ENCODE data around the gene ZNF593OS.

ZNF593OS gene

GRCh38 chr1:26155370-26156284 is 16.0 kb downstream of the ZNF593OS start:
- Mint-ChIP-seq H3K4me3 (no peak overlapping the region), H3K27ac (no peak overlapping the region), H3K9me3 (no peaks in the 10 kb centered on the region), H3K27me3 (peaks cover 53% of the 10 kb centered on the region), H3K4me1 (no peaks in the 10 kb centered on the region)
- DNase-seq (no peak), ATAC-seq (no peak)

- ATAC-seq (no peak), DNase-seq (no peak)
- Mint-ChIP-seq H3K27ac (no peak overlapping the region), H3K9me3 (no peaks in the 10 kb centered on the region), H3K27me3 (peaks cover 48% of the 10 kb centered on the region), H3K4me3 (no peak overlapping the region), H3K4me1 (no peaks in the 10 kb centered on the region)
Observed at GRCh38 chr1:26154750-26155149, 16.9 kb downstream of the ZNF593OS start.

DNA sequence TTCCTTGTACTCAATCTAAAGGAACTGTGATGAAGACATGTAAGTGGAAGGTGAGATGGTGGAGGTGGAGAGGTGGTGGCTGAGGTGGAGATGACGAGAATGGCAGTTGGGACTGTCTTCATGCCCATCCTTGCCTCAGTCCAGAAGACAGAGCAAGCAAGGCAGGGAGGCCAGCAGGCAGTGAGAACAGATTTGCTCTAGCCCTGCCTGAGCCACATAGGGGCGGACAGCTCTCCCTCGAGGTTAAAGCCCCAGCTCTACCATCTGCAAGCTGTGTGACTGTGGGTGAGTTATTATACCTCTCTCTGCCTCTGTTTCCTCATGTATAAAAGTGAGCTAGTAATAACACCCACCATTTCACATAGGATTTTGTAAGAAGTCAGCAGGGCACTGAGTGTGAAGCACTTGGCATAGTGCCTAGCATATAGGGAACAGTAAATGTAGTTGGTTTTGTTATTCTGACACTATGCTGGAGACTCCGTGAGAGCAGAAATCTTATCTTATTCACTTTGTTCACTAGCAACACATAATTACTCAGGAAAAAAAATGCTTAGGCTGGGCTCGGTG is 17.6 kb downstream of the ZNF593OS start:
- ATAC-seq = no peak
- Mint-ChIP-seq H3K27me3 (peaks cover 41% of the 10 kb centered on the region), H3K27ac (no peak overlapping the region), H3K9me3 (no peaks in the 10 kb centered on the region), H3K4me3 (no peak overlapping the region), H3K4me1 (no peaks in the 10 kb centered on the region)
- no peak for DNase-seq

DNA sequence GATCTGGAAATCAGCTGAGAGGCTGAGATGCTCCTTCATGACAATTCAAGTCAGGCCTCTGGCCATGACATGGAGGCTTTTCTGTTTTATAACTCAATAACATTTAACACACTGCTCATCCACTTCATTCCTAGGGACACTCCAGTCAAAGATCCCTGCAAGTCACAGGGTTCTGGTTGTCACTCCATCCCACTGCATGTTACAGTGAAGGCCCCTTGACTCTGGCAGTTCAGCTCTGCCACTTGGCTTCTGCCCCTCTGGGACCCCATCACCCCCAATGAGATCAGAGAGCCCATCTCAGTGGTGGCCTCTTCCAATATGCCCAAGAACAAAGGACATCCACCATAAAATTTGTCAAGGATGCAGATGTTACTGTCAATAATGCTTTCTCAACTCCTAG is 22.7 kb downstream of the ZNF593OS start:
- Mint-ChIP-seq H3K4me1 (peaks cover 6% of the 10 kb centered on the region), H3K9me3 (no peaks in the 10 kb centered on the region), H3K4me3 (no peak overlapping the region), H3K27me3 (peaks cover 12% of the 10 kb centered on the region), H3K27ac (no peak overlapping the region)
- no peak for ATAC-seq
- no peak for DNase-seq

DNA sequence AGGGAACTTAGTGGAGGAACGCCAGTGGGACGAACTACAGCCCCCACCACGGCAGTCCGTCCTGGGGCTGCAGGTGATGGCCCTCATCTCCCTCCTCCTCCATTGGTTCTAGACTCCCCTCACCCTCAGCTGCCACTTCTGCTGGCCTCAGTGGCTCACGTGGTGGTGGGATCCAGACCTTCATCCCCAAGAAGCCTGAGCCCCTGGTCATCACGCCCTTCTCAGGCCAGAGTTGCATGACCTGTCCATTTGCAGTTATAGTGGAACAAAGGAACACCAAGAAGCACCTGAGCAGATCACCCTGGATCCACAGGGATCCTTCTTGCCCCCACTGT is 25.7 kb downstream of the ZNF593OS start:
- ATAC-seq (no peak), DNase-seq (no peak)
- Mint-ChIP-seq H3K27ac (no peak overlapping the region), H3K9me3 (no peaks in the 10 kb centered on the region), H3K4me1 (peaks cover 6% of the 10 kb centered on the region), H3K27me3 (peaks cover 12% of the 10 kb centered on the region), H3K4me3 (no peak overlapping the region)

DNA sequence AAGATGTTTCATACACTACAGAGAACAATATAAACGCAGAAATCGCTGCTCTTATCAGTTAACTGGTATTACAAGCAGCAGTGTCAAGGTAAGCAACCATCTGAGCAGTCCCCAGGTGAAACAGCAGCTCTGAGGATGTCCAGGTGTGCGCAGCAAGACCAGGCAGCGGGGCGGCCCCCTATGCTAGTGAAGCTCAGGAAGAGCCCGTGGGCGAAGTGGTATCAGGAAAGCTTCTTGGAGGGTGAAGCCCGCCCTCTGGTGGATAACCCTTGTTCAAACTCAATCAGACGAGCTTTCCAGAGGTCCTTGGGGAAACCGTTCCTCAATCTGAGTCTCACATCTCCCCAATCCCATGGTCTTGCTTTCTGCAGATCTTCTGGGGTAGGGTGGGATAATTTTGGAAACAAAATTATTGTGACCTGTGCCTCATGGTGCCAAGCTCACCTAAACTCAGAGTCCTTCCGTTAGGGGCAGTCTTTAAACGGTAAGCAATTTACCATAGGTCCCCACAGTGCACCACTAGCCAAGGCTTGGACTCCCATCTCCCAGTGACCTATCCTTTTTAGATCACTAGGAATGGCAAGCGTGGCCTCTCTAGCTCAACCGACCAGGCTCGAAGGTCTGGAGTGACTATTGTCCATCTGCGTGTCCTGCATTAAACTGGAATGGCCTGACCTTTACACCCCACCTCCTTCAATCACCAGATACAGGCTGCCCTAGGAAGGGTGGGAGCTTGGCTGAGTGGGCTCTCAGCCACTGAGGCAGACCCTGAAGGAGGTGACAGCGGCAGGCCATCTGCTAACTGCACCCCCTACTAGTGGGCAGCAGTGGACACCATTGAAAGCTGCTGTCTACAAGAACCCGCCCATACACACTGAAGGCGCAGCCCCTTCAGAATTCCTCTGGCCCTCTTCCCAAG is 26.3 kb downstream of the ZNF593OS start:
- Mint-ChIP-seq H3K27ac (no peak overlapping the region), H3K9me3 (no peaks in the 10 kb centered on the region), H3K27me3 (peaks cover 12% of the 10 kb centered on the region), H3K4me3 (peak overlapping the region in 1 of 2 donors; percentile 52), H3K4me1 (peaks cover 6% of the 10 kb centered on the region)
- DNase-seq = peak; percentile 59 to 71
- peak; percentile 81 for ATAC-seq

DNA sequence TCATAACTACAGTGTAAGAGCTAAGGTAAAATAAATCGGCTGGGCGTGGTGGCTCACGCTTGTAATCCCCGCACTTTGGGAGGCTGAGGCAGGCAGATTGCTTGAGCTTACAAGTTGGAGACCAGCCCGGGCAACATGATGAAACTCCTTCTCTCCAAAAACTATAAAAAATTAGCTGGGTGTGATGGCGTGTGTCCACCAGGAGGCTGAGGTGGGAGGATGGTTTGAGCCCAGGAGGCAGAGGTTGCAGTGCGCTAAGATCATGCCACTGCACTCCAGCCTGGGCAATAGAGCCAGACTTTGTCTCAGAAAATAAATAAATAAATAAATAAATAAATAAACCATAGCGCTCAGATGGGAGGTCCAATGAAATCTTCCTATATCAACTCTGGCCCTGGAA is 29.5 kb downstream of the ZNF593OS start:
- ATAC-seq = no peak
- H3K9me3 Mint-ChIP-seq = no peaks in the 10 kb centered on the region
- peaks cover 23% of the 10 kb centered on the region for H3K4me1 Mint-ChIP-seq
- H3K4me3 Mint-ChIP-seq = no peak overlapping the region
- peak overlapping the region in 1 of 2 donors; percentile 40 for H3K27ac Mint-ChIP-seq
- DNase-seq = no peak
- peaks cover 6% of the 10 kb centered on the region for H3K27me3 Mint-ChIP-seq

DNA sequence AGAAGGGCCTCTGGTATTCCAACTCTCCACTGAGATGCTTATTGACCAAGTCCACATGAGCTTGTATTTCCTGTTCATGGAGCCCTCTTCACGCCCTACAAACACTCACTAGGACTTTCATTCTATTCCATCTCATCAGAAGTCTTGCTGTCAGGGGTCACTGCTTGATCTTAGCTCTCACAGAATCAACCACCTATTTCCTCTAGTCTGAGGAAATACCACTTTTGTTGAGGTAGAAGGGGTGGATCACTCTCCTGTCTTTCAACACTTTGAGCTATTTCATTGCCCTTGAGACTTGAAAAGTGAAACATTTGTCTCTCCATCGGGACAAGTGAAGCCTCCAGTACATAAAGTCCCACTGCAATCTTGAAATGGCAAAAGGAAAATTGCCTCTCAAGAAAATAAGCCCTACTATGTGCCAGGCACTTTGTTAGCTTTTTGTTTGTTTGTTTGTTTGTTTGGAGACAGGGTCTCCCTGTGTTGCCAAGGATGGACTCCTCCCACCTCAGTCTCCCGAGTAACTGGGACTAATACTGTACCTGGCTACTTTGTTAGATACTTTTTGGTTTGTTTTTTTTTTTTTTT is 32.6 kb downstream of the ZNF593OS start:
- Mint-ChIP-seq H3K27me3 (no peaks in the 10 kb centered on the region), H3K4me1 (peaks cover 17% of the 10 kb centered on the region), H3K27ac (peak overlapping the region in 1 of 2 donors; percentile 78), H3K9me3 (no peaks in the 10 kb centered on the region), H3K4me3 (peak overlapping the region in 1 of 2 donors; percentile 21)
- ATAC-seq (no peak), DNase-seq (no peak)

- DNase-seq (no peak), ATAC-seq (no peak)
- Mint-ChIP-seq H3K4me1 (peaks cover 35% of the 10 kb centered on the region), H3K27ac (no peak overlapping the region), H3K4me3 (no peak overlapping the region), H3K27me3 (no peaks in the 10 kb centered on the region), H3K9me3 (no peaks in the 10 kb centered on the region)
Observed at GRCh38 chr1:26134466-26134865, 37.2 kb downstream of the ZNF593OS start.

- DNase-seq (no peak), ATAC-seq (no peak)
- Mint-ChIP-seq H3K27me3 (no peaks in the 10 kb centered on the region), H3K4me3 (no peak overlapping the region), H3K4me1 (peaks cover 35% of the 10 kb centered on the region), H3K9me3 (no peaks in the 10 kb centered on the region), H3K27ac (no peak overlapping the region)
Observed at GRCh38 chr1:26132834-26133167, 38.8 kb downstream of the ZNF593OS start.

DNA sequence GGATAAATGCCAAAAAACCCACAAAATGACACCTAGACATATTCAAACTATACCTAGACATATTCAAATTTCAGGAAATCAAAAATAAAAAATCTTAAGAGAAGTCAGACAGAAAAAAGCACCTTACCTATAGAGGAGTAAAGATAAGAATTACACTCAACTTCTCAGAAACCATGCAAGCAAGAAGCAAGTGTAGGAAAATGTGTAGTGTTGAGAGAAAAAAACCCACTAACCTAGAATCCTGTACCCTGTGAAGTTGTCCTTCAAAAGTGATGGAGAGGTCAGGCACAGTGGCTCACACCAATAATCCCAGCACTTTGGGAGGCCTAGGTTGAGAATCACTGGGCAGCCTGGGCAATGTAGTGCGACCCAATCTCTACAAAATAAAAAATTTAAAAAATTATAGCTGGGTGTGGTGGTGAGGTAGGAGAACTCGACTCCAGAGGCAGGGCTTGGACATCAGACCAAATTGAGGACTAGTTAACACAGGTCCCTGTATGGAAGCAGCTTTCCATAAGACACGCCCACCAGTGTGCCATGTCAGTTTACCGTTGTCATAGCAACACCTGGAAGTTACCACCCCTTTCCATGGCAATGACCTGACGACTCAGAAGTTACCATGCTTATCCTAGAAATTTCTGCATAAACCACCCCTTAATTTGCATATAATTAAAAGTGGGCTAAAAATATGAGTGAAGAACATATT is 39.4 kb downstream of the ZNF593OS start:
- DNase-seq (no peak), ATAC-seq (no peak)
- Mint-ChIP-seq H3K27ac (peak overlapping the region in 1 of 2 donors; percentile 37), H3K4me3 (no peak overlapping the region), H3K9me3 (no peaks in the 10 kb centered on the region), H3K27me3 (no peaks in the 10 kb centered on the region), H3K4me1 (peaks cover 41% of the 10 kb centered on the region)

- no peak overlapping the region for H3K4me3 Mint-ChIP-seq
- no peak overlapping the region for H3K27ac Mint-ChIP-seq
- ATAC-seq (no peak), DNase-seq (no peak)
- no peaks in the 10 kb centered on the region for H3K27me3 Mint-ChIP-seq
- peaks cover 55% of the 10 kb centered on the region for H3K4me1 Mint-ChIP-seq
- no peaks in the 10 kb centered on the region for H3K9me3 Mint-ChIP-seq
Observed at GRCh38 chr1:26130695-26131094, 40.9 kb downstream of the ZNF593OS start.

GRCh38 chr1:26129778-26130177 is 41.9 kb downstream of the ZNF593OS start:
- H3K9me3 Mint-ChIP-seq = no peaks in the 10 kb centered on the region
- no peak overlapping the region for H3K4me3 Mint-ChIP-seq
- no peak overlapping the region for H3K27ac Mint-ChIP-seq
- ATAC-seq (no peak), DNase-seq (no peak)
- no peaks in the 10 kb centered on the region for H3K27me3 Mint-ChIP-seq
- peaks cover 61% of the 10 kb centered on the region for H3K4me1 Mint-ChIP-seq

GRCh38 chr1:26127235-26128163 is 44.1 kb downstream of the ZNF593OS start:
- ATAC-seq (no peak), DNase-seq (no peak)
- Mint-ChIP-seq H3K27ac (peak overlapping the region; percentile 86 to 99), H3K4me3 (peak overlapping the region; percentile 34 to 88), H3K27me3 (no peaks in the 10 kb centered on the region), H3K4me1 (peaks cover 67% of the 10 kb centered on the region), H3K9me3 (no peaks in the 10 kb centered on the region)

Measured in stimulated activated naive CD8-positive, alpha-beta T cell treated with anti-CD3 and anti-CD28 coated beads, Interleukin-15, amount 100 ng/mL, for 72 hours (primary cell).